HepG2 (cell line): ENCODE measurements around the gene FEM1B. TPM values are rescaled to one million over a fixed set of nuclear protein-coding genes. Genes with fewer than 3 reads are reported as not detected.

Experiments used
- ADNP ChIP-seq: sonication (generic); formaldehyde crosslinking; IDR thresholded peaks from 2 replicates; pipeline ENCODE4 v1.4.0; 2020; ENCODE audit warnings: missing genetic modification reagents
- ASH2L ChIP-seq: fragments of 300-600, 200-600 bp; sonication (generic); IDR thresholded peaks from 2 replicates; pipeline ENCODE4 v1.7.0; 2017; ENCODE audit warnings: low read depth, mild to moderate bottlenecking, moderate library complexity, mixed read lengths, low read length; ENCODE audit not compliant: insufficient read length
- EEA1 ChIP-seq: sonication (generic); formaldehyde crosslinking; IDR thresholded peaks from 2 replicates; pipeline ENCODE4 v1.5.1; 2020; ENCODE audit warnings: mild to moderate bottlenecking, missing genetic modification reagents, borderline replicate concordance
- FLYWCH1 ChIP-seq: sonication (generic); formaldehyde crosslinking; IDR thresholded peaks from 2 replicates; pipeline ENCODE4 v1.8.1; 2023; ENCODE audit warnings: mild to moderate bottlenecking, missing genetic modification reagents
- FOXA1 ChIP-seq, 2 experiments: fragments of 450-650 bp in 1 of 2; sonication (generic) in 1 of 2; formaldehyde crosslinking in 1 of 2; IDR thresholded peaks; 2 replicates each; pipeline versions ENCODE4 v1.4.0 to v1.6.1; 2016 to 2020; ENCODE audit warnings: missing genetic modification reagents in 1 of 2
- FUBP1 ChIP-seq: sonication (generic); formaldehyde crosslinking; IDR thresholded peaks from 2 replicates; pipeline ENCODE4 v1.5.1; 2020; ENCODE audit warnings: missing genetic modification reagents, mild to moderate bottlenecking, borderline replicate concordance
- IKZF4 ChIP-seq: sonication (generic); formaldehyde crosslinking; IDR thresholded peaks from 2 replicates; pipeline ENCODE4 v1.5.1; 2020; ENCODE audit warnings: borderline replicate concordance, mild to moderate bottlenecking, low read depth, missing genetic modification reagents; ENCODE audit errors: not compliant biosample characterization
- ISL2 ChIP-seq: sonication (generic); formaldehyde crosslinking; IDR thresholded peaks from 2 replicates; pipeline ENCODE4 v1.5.0; 2020; ENCODE audit warnings: missing genetic modification reagents
- KDM6A ChIP-seq: IDR thresholded peaks from 2 replicates; pipeline ENCODE4 v1.6.1; 2016; ENCODE audit warnings: low read depth
- RELA ChIP-seq: sonication (generic); formaldehyde crosslinking; IDR thresholded peaks from 2 replicates; pipeline ENCODE4 v1.4.0; 2020; ENCODE audit warnings: missing genetic modification reagents
- SNAPC2 ChIP-seq: sonication (generic); formaldehyde crosslinking; IDR thresholded peaks from 2 replicates; pipeline ENCODE4 v1.8.1; 2022; ENCODE audit warnings: mild to moderate bottlenecking, missing genetic modification reagents
- SP4 ChIP-seq: sonication (generic); formaldehyde crosslinking; IDR thresholded peaks from 2 replicates; pipeline ENCODE4 v1.8.1; 2023; ENCODE audit warnings: mild to moderate bottlenecking, missing genetic modification reagents
- TBL1XR1 ChIP-seq: fragments of 150-350 bp; IDR thresholded peaks from 2 replicates; pipeline ENCODE4 v1.6.1; 2014; ENCODE audit warnings: borderline replicate concordance, low read length; ENCODE audit not compliant: partially characterized antibody
- TOPORS ChIP-seq: sonication (generic); formaldehyde crosslinking; IDR thresholded peaks from 2 replicates; pipeline ENCODE4 v1.8.0; 2023; ENCODE audit warnings: mild to moderate bottlenecking, missing genetic modification reagents
- ZNF160 ChIP-seq: sonication (generic); formaldehyde crosslinking; IDR thresholded peaks from 2 replicates; pipeline ENCODE4 v1.8.0; 2022; ENCODE audit warnings: mild to moderate bottlenecking, inconsistent platforms, missing genetic modification reagents
- ZNF235 ChIP-seq: sonication (generic); formaldehyde crosslinking; IDR thresholded peaks from 2 replicates; pipeline ENCODE4 v1.8.1; 2023; ENCODE audit warnings: mild to moderate bottlenecking, missing genetic modification reagents, borderline replicate concordance
- ZNF343 ChIP-seq: sonication (generic); formaldehyde crosslinking; IDR thresholded peaks from 2 replicates; pipeline ENCODE4 v1.4.0; 2020; ENCODE audit warnings: mild to moderate bottlenecking, missing genetic modification reagents
- ZNF550 ChIP-seq: sonication (generic); formaldehyde crosslinking; IDR thresholded peaks from 2 replicates; pipeline ENCODE4 v1.4.0; 2020; ENCODE audit warnings: mild to moderate bottlenecking, missing genetic modification reagents, borderline replicate concordance
- ZNF816 ChIP-seq: sonication (generic); formaldehyde crosslinking; IDR thresholded peaks from 2 replicates; pipeline ENCODE4 v1.8.0; 2022; ENCODE audit warnings: missing genetic modification reagents, mild to moderate bottlenecking, borderline replicate concordance
- polyA plus RNA-seq, 8 experiments: library from polyadenylated mRNA; depleted of rRNA in 3 of 8; stranded (reverse) in 7 of 8; unstranded in 1 of 8; fragments of >200 nt; fragmentation: Illumina TruSeq in 4 of 8; extraction: Trizol in 4 of 8; gene quantifications; 2 replicates each; pipeline versions ENCODE4 v1.2.1 to v1.2.3, GENCODE V29; 2011 to 2016; ENCODE audit warnings: low read depth in 4 of 8, missing spikeins in 1 of 8, mixed read lengths in 1 of 8; ENCODE audit not compliant: insufficient read depth in 1 of 8
- total RNA-seq, 5 experiments: library from RNA; depleted of rRNA; stranded (reverse); fragments of >200 nt; fragmentation: Illumina TruSeq; extraction: Trizol; gene quantifications; 2 replicates each; pipeline ENCODE4 v1.2.3, GENCODE V29; 2016; ENCODE audit warnings: low read depth in 1 of 5
- TF ChIP-seq, protein P1 (sequence below): sonication (generic); formaldehyde crosslinking; IDR thresholded peaks from 2 replicates; pipeline ENCODE4 v1.8.1; 2023; ENCODE audit warnings: mild to moderate bottlenecking, moderate library complexity, missing genetic modification reagents
- TF ChIP-seq, protein P2 (sequence below): sonication (generic); formaldehyde crosslinking; IDR thresholded peaks from 2 replicates; pipeline ENCODE4 v1.4.0; 2020; ENCODE audit warnings: low read depth, missing genetic modification reagents

The FEM1B gene
- total and polyA plus RNA-seq, 2 of the 13 experiments (the other 11 are each of a cell fraction or from before 2014, with no cell fraction given) = 38.1 to 40.0 TPM

DNA sequence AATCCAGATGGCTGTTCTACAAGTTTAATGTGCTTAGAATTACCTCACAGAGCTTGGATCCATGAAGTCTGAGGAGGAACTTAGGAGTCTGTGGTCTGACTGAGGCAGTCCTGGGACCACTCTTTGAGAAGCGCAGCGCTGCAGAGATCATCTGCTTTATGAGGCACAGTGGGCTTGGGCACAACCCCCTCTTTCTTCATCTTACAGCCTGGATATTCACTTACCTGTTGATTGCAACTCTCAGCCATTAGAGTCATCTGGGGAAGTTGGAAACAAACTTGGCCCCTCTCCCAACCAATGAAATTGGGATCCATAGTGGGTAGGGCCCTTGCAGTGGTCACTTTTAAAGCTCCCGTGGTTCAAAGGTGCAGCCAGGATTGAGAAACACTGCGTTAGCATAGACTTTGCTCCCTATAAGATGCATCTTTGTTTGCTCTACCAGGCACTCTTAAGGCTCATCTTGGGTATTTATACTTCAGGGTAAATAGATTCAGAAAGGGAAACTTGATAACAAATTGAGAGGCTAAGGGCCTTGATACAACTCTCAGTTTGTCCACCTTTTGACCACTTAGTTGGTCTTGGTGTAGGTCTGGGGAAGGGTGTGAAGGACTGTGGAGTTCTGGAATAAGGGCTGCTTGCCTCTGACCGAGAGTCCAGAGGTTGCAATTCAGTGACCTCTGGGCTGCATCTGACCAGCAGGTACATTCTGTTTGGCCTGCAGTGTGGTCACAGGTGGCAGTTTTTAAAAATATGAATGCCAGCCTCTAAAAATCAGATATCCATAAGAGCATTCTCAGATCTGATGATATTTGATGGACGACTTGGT lies 22.8 kb downstream of the FEM1B start (continued):
- TF ChIP-seq SP4 (CRISPR knock-in tag) (no peak), RELA (no peak), EEA1 (no peak), ADNP (no peak), TBL1XR1 (no peak), FUBP1 (CRISPR knock-in tag) (no peak), ZNF235 (CRISPR knock-in tag) (no peak), ZNF343 (no peak), ZNF550 (CRISPR knock-in tag) (no peak), KDM6A (CRISPR knock-in tag) (peak; percentile 74; the same call in 1 of the 2 replicates), ZNF160 (no peak), IKZF4 (CRISPR knock-in tag) (no peak), FOXA1 (IDR thresholded peaks at IDR 0.05) (no peak), FOXA1 (CRISPR knock-in tag; IDR thresholded peaks at IDR 0.05) (0 out of 2 replicates have a peak, but pooled peaks have one; percentile 34), FLYWCH1 (no peak), ASH2L (peak; percentile 48), ZNF816 (CRISPR knock-in tag) (no peak), ISL2 (CRISPR knock-in tag) (no peak; the same call in 1 of the 2 replicates), TOPORS (CRISPR knock-in tag) (no peak), SNAPC2 (CRISPR knock-in tag) (no peak)
- TF ChIP-seq, protein P1, sequence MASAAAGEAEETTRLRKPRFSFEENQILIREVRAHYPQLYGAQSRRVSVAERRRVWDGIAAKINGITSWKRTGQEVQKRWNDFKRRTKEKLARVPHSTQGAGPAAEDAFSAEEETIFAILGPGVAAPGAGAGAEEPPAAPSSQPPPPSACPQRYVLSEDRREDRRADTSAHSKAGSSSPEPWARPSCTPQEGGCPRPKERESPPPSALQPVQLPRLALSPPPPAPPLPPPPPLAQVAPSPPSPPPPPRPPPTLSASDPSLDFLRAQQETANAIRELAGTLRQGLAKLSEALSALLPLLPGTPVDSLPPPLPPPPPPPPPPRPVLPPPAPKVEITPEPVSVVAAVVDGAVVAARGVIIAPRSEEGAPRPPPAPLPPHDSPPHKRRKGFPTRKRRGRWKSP = no peak
- TF ChIP-seq, protein P2, sequence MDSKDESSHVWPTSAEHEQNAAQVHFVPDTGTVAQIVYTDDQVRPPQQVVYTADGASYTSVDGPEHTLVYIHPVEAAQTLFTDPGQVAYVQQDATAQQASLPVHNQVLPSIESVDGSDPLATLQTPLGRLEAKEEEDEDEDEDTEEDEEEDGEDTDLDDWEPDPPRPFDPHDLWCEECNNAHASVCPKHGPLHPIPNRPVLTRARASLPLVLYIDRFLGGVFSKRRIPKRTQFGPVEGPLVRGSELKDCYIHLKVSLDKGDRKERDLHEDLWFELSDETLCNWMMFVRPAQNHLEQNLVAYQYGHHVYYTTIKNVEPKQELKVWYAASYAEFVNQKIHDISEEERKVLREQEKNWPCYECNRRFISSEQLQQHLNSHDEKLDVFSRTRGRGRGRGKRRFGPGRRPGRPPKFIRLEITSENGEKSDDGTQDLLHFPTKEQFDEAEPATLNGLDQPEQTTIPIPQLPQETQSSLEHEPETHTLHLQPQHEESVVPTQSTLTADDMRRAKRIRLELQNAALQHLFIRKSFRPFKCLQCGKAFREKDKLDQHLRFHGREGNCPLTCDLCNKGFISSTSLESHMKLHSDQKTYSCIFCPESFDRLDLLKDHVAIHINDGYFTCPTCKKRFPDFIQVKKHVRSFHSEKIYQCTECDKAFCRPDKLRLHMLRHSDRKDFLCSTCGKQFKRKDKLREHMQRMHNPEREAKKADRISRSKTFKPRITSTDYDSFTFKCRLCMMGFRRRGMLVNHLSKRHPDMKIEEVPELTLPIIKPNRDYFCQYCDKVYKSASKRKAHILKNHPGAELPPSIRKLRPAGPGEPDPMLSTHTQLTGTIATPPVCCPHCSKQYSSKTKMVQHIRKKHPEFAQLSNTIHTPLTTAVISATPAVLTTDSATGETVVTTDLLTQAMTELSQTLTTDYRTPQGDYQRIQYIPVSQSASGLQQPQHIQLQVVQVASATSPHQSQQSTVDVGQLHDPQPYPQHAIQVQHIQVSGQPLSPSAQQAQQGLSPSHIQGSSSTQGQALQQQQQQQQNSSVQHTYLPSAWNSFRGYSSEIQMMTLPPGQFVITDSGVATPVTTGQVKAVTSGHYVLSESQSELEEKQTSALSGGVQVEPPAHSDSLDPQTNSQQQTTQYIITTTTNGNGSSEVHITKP = no peak
